Esophagus muscularis mucosa (tissue), 3 donors: ENCODE data around the gene CDHR2.

ENCODE experiments used
- POLR2A ChIP-seq: fragments of 450-650 bp; IDR thresholded peaks from one replicate; pipeline ENCODE4 v1.6.1; 2017; ENCODE audit warnings: antibody characterized with exemption, moderate library complexity, mild to moderate bottlenecking, low read depth
- POLR2AphosphoS5 ChIP-seq, 2 donors: sonication (generic); formaldehyde crosslinking; IDR thresholded peaks; one replicate each; pipeline ENCODE4 v1.6.1; 2017; ENCODE audit warnings: antibody characterized with exemption in 2 of 2
- TF ChIP-seq, protein P1 (sequence below), 3 experiments: fragments of 200-600 bp in 2 of 3; fragments of 450-650 bp in 1 of 3; sonication (generic) in 2 of 3; IDR thresholded peaks; one replicate each; pipeline ENCODE4 v1.5.1; 2017 to 2019; ENCODE audit warnings: antibody characterized with exemption in 3 of 3, mild to moderate bottlenecking in 2 of 3, moderate library complexity in 1 of 3

- TF ChIP-seq, protein P1, sequence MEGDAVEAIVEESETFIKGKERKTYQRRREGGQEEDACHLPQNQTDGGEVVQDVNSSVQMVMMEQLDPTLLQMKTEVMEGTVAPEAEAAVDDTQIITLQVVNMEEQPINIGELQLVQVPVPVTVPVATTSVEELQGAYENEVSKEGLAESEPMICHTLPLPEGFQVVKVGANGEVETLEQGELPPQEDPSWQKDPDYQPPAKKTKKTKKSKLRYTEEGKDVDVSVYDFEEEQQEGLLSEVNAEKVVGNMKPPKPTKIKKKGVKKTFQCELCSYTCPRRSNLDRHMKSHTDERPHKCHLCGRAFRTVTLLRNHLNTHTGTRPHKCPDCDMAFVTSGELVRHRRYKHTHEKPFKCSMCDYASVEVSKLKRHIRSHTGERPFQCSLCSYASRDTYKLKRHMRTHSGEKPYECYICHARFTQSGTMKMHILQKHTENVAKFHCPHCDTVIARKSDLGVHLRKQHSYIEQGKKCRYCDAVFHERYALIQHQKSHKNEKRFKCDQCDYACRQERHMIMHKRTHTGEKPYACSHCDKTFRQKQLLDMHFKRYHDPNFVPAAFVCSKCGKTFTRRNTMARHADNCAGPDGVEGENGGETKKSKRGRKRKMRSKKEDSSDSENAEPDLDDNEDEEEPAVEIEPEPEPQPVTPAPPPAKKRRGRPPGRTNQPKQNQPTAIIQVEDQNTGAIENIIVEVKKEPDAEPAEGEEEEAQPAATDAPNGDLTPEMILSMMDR (IDR thresholded peaks at IDR 0.05): no peak
- no peak for TF ChIP-seq POLR2A
- TF ChIP-seq POLR2AphosphoS5 (IDR thresholded peaks at IDR 0.05): no peak
These were observed 27.9 kb upstream of the CDHR2 start for GRCh38 chr5:176521286-176521685.
